ENCODE results near the gene MOB1B. TPM values are rescaled to one million over a fixed set of nuclear protein-coding genes. Genes with fewer than 3 reads are reported as not detected.
A peak's percentile ranks its signal among the peaks of the same experiment; 100 is the strongest.

The MOB1B gene
- total and polyA plus RNA-seq, 2 of the 13 experiments (the other 11 are each of a cell fraction or from before 2014, with no cell fraction given), result 3.9 to 4.0 TPM

DNA sequence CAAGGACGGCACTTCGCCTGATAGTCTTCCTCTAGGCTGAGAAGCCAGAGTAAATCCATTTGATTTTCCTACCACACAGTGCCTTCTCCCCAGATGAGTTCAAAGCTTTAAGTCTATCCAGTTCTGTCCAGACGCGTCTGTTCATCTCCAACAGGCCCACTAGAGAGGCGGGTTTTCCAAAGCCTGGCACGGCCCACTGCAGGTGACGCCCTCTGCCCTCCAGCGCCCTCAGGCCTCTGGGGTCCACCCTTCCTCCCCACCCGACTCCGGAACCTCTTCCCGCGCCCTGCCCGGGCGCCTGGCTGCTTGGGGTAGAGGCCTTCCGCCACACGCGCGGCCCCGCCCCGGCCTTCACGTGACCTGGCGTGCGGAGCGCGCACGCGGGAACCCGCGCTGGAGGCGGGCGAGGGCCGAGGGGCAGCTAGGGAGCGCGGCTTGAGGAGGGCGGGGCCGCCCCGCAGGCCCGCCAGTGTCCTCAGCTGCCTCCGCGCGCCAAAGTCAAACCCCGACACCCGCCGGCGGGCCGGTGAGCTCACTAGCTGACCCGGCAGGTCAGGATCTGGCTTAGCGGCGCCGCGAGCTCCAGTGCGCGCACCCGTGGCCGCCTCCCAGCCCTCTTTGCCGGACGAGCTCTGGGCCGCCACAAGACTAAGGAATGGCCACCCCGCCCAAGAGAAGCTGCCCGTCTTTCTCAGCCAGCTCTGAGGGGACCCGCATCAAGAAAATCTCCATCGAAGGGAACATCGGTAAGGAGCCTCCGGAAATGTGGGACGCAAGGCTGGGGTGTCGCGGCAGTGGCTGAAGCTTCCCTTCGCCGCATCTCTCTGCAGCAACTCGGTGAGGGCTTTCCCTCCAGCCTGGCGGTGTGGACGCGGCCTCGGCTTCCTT lies 91.3 kb downstream of the MOB1B start, which contains the start of gene DCK (continued):
- TF ChIP-seq, protein P1, sequence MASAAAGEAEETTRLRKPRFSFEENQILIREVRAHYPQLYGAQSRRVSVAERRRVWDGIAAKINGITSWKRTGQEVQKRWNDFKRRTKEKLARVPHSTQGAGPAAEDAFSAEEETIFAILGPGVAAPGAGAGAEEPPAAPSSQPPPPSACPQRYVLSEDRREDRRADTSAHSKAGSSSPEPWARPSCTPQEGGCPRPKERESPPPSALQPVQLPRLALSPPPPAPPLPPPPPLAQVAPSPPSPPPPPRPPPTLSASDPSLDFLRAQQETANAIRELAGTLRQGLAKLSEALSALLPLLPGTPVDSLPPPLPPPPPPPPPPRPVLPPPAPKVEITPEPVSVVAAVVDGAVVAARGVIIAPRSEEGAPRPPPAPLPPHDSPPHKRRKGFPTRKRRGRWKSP (CRISPR knock-in tag; IDR thresholded peaks at IDR 0.05), result peak; percentile 43; the same call in 1 of the 2 replicates
- TF ChIP-seq ZFP82 (CRISPR knock-in tag; IDR thresholded peaks at IDR 0.05; ENCODE audit: borderline replicate concordance), result no peak
- TF ChIP-seq SAFB2 (CRISPR knock-in tag; IDR thresholded peaks at IDR 0.05; ENCODE audit: borderline replicate concordance, low read depth), result peak; percentile 94; the same call in 1 of the 2 replicates
- TF ChIP-seq ZNF256 (CRISPR knock-in tag; conservative IDR thresholded peaks at IDR 0.05), result no peak; the same call in 1 of the 2 replicates
- TF ChIP-seq SMAD1 (CRISPR knock-in tag; IDR thresholded peaks at IDR 0.05; ENCODE audit: borderline replicate concordance, low read depth), result no peak; the same call in 1 of the 2 replicates
- TF ChIP-seq, protein P2, sequence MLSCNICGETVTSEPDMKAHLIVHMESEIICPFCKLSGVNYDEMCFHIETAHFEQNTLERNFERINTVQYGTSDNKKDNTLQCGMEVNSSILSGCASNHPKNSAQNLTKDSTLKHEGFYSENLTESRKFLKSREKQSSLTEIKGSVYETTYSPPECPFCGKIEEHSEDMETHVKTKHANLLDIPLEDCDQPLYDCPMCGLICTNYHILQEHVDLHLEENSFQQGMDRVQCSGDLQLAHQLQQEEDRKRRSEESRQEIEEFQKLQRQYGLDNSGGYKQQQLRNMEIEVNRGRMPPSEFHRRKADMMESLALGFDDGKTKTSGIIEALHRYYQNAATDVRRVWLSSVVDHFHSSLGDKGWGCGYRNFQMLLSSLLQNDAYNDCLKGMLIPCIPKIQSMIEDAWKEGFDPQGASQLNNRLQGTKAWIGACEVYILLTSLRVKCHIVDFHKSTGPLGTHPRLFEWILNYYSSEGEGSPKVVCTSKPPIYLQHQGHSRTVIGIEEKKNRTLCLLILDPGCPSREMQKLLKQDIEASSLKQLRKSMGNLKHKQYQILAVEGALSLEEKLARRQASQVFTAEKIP (CRISPR knock-in tag; IDR thresholded peaks at IDR 0.05; ENCODE audit: borderline replicate concordance), result no peak
- peak; percentile 87; the same call in 1 of the 2 replicates for TF ChIP-seq ZSCAN20 (CRISPR knock-in tag; IDR thresholded peaks at IDR 0.05; ENCODE audit: borderline replicate concordance)
- TF ChIP-seq ZKSCAN5 (CRISPR knock-in tag; IDR thresholded peaks at IDR 0.05), result no peak
- TF ChIP-seq ZNF446 (CRISPR knock-in tag; IDR thresholded peaks at IDR 0.05), result no peak
- TF ChIP-seq NFE2L1 (CRISPR knock-in tag; IDR thresholded peaks at IDR 0.05; ENCODE audit: borderline replicate concordance), result no peak
- TF ChIP-seq SRSF9 (IDR thresholded peaks at IDR 0.05; ENCODE audit: borderline replicate concordance, insufficient read depth, low read depth, low read length, poor library complexity, severe bottlenecking), result no peak
- no peak for TF ChIP-seq TCF7 (IDR thresholded peaks at IDR 0.05; ENCODE audit: low read depth)
- TF ChIP-seq, protein P3, sequence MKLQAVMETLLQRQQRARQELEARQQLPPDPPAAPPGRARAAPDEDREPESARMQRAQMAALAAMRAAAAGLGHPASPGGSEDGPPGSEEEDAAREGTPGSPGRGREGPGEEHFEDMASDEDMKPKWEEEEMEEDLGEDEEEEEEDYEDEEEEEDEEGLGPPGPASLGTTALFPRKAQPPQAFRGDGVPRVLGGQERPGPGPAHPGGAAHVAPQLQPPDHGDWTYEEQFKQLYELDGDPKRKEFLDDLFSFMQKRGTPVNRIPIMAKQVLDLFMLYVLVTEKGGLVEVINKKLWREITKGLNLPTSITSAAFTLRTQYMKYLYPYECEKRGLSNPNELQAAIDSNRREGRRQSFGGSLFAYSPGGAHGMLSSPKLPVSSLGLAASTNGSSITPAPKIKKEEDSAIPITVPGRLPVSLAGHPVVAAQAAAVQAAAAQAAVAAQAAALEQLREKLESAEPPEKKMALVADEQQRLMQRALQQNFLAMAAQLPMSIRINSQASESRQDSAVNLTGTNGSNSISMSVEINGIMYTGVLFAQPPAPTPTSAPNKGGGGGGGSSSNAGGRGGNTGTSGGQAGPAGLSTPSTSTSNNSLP (IDR thresholded peaks at IDR 0.05; ENCODE audit: low read depth, low read length), result no peak
- TF ChIP-seq POLR2AphosphoS5 (IDR thresholded peaks at IDR 0.05; ENCODE audit: low read depth, low read length), result peak; percentile 63
- no peak for TF ChIP-seq ZFP36 (IDR thresholded peaks at IDR 0.05; ENCODE audit: borderline replicate concordance, low read depth, low read length, partially characterized antibody)
- TF ChIP-seq, protein P4, sequence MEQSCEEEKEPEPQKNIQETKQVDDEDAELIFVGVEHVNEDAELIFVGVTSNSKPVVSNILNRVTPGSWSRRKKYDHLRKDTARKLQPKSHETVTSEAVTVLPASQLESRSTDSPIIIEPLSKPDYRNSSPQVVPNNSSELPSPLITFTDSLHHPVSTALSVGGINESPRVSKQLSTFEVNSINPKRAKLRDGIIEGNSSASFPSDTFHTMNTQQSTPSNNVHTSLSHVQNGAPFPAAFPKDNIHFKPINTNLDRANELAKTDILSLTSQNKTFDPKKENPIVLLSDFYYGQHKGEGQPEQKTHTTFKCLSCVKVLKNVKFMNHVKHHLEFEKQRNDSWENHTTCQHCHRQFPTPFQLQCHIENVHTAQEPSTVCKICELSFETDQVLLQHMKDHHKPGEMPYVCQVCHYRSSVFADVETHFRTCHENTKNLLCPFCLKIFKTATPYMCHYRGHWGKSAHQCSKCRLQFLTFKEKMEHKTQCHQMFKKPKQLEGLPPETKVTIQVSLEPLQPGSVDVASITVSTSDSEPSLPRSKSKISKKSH (CRISPR knock-in tag; IDR thresholded peaks at IDR 0.05; ENCODE audit: borderline replicate concordance), result no peak; the same call in 1 of the 2 replicates
- TF ChIP-seq SRSF1 (optimal IDR thresholded peaks at IDR 0.05; ENCODE audit: low read depth, low read length), result no peak
- TF ChIP-seq JUNB (CRISPR knock-in tag; IDR thresholded peaks at IDR 0.05; ENCODE audit: borderline replicate concordance), result no peak
- 0 out of 2 replicates have a peak, but pooled peaks have one; percentile 6 for TF ChIP-seq ZNF777 (CRISPR knock-in tag; IDR thresholded peaks at IDR 0.05)
- TF ChIP-seq AGO1 (IDR thresholded peaks at IDR 0.05; ENCODE audit: low read depth, low read length, poor library complexity, severe bottlenecking), result peak; percentile 46
- peak; percentile 89 for TF ChIP-seq AGO2 (optimal IDR thresholded peaks at IDR 0.05; ENCODE audit: low read depth, low read length)
